Neuronal stem cell (in vitro differentiated cells): ENCODE measurements around the gene PTPRT.

Experiments
- DNase-seq: peaks from one replicate; pipeline ENCODE4 v3.0.0-alpha.2; 2013; ENCODE audit warnings: low spot score
- H2AFZ ChIP-seq: one replicate; pipeline ENCODE4 v1.6.1; 2013; ENCODE audit warnings: mild to moderate bottlenecking, low read length, inconsistent platforms
- H2AK5ac ChIP-seq: 2 replicates; pipeline ENCODE4 v1.6.1; 2013; ENCODE audit warnings: low read depth, mild to moderate bottlenecking, inconsistent platforms, low read length, moderate library complexity, mixed read lengths
- H2BK120ac ChIP-seq: 2 replicates; pipeline ENCODE4 v1.6.1; 2013; ENCODE audit warnings: low read depth, mild to moderate bottlenecking, inconsistent platforms, low read length, moderate library complexity, mixed read lengths
- H2BK12ac ChIP-seq: one replicate; pipeline ENCODE4 v1.6.1; 2013; ENCODE audit warnings: low read length, inconsistent platforms
- H2BK15ac ChIP-seq: 2 replicates; pipeline ENCODE4 v1.6.1; 2013; ENCODE audit warnings: mild to moderate bottlenecking, low read length, inconsistent platforms, mixed read lengths
- H2BK5ac ChIP-seq: one replicate; pipeline ENCODE4 v1.6.1; 2013; ENCODE audit warnings: inconsistent platforms, mild to moderate bottlenecking, low read length, moderate library complexity
- H3K14ac ChIP-seq: one replicate; pipeline ENCODE4 v1.6.1; 2013; ENCODE audit warnings: low read length, inconsistent platforms
- H3K18ac ChIP-seq: 2 replicates; pipeline ENCODE4 v1.6.1; 2013; ENCODE audit warnings: low read length, inconsistent platforms
- H3K23ac ChIP-seq: 2 replicates; pipeline ENCODE4 v1.6.1; 2013; ENCODE audit warnings: low read depth, mild to moderate bottlenecking, mixed read lengths, low read length, inconsistent platforms; ENCODE audit not compliant: poor library complexity
- H3K27ac ChIP-seq: replicated peaks from 3 replicates; pipeline ENCODE4 v1.5.1; 2013; ENCODE audit warnings: low read length, inconsistent platforms
- H3K27me3 ChIP-seq, 3 experiments: 2 replicates each; pipeline ENCODE4 v1.6.1; 2013; ENCODE audit warnings: low read length in 3 of 3, mild to moderate bottlenecking in 2 of 3, inconsistent platforms in 1 of 3, low read depth in 1 of 3, mixed read lengths in 1 of 3, moderate library complexity in 1 of 3; ENCODE audit not compliant: control insufficient read depth in 3 of 3, insufficient read depth in 3 of 3
- H3K36me3 ChIP-seq, 2 donors: replicated peaks in 1 of 2; 2 replicates each; pipeline ENCODE4 v1.6.1; 2013; ENCODE audit warnings: low read length in 2 of 2; ENCODE audit not compliant: control insufficient read depth in 2 of 2, insufficient read depth in 2 of 2
- H3K4ac ChIP-seq: 2 replicates; pipeline ENCODE4 v1.6.1; 2013; ENCODE audit warnings: inconsistent platforms, mild to moderate bottlenecking, low read length, moderate library complexity
- H3K4me1 ChIP-seq, 2 donors: 1 replicate in 1 of 2; 2 replicates in 1 of 2; pipeline ENCODE4 v1.6.1; 2013; ENCODE audit warnings: low read length in 2 of 2, low read depth in 1 of 2; ENCODE audit not compliant: control insufficient read depth in 2 of 2, insufficient read depth in 1 of 2
- H3K4me2 ChIP-seq: one replicate; pipeline ENCODE4 v1.6.1; 2013; ENCODE audit warnings: mild to moderate bottlenecking, low read length, inconsistent platforms; ENCODE audit not compliant: insufficient read depth, poor library complexity, severe bottlenecking
- H3K4me3 ChIP-seq, 2 donors: 2 replicates each; pipeline ENCODE4 v1.5.1; 2013; ENCODE audit warnings: low read length in 2 of 2, mild to moderate bottlenecking in 2 of 2, inconsistent platforms in 1 of 2, moderate library complexity in 1 of 2
- H3K79me1 ChIP-seq: one replicate; pipeline ENCODE4 v1.6.1; 2013; ENCODE audit warnings: low read depth, mild to moderate bottlenecking, inconsistent platforms, low read length, moderate library complexity
- H3K9ac ChIP-seq: one replicate; pipeline ENCODE4 v1.6.1; 2013; ENCODE audit warnings: mild to moderate bottlenecking, low read depth, low read length, inconsistent platforms; ENCODE audit not compliant: poor library complexity
- H3K9me3 ChIP-seq, 2 donors: replicated peaks in 1 of 2; 2 replicates each; pipeline versions ENCODE3 to v1.6.1; 2013; ENCODE audit warnings: low read length in 2 of 2, mild to moderate bottlenecking in 2 of 2, inconsistent platforms in 1 of 2, low read depth in 1 of 2, mixed read lengths in 1 of 2, moderate library complexity in 1 of 2; ENCODE audit not compliant: control insufficient read depth in 2 of 2, insufficient read depth in 1 of 2
- H4K8ac ChIP-seq: one replicate; pipeline ENCODE4 v1.6.1; 2013; ENCODE audit warnings: low read depth, mild to moderate bottlenecking, inconsistent platforms, low read length, moderate library complexity
- H4K91ac ChIP-seq: one replicate; pipeline ENCODE4 v1.6.1; 2013; ENCODE audit warnings: low read length, low read depth, mild to moderate bottlenecking, inconsistent platforms; ENCODE audit not compliant: poor library complexity
- WGBS, 2 donors: extraction: QIAGEN DNeasy Blood & Tissue Kit; methylation state at CpG; one replicate each; pipeline ENCODE4 v1.1.7; 2013; ENCODE audit warnings: missing lambda C conversion rate in 2 of 2, mixed read lengths in 1 of 2; ENCODE audit not compliant: insufficient read length in 2 of 2, insufficient replicate concordance in 1 of 2; ENCODE audit errors: extremely low coverage in 2 of 2; 5-methylcytosine and 5-hydroxymethylcytosine counted together

Gene PTPRT

GRCh38 chr20:42924215-42924614, 265.5 kb downstream of the PTPRT start:
- Histone ChIP-seq H3K4me3 (no peak overlapping the region), H3K79me1 (no peaks in the 10 kb centered on the region), H3K27me3 (no peaks in the 10 kb centered on the region), H2BK15ac (no peak overlapping the region), H4K91ac (no peak overlapping the region), H2BK120ac (no peak overlapping the region), H2AFZ (no peak overlapping the region), H3K27ac (no peak overlapping the region), H4K8ac (no peak overlapping the region), H3K4me1 (peaks cover 0 to 7% of the 10 kb centered on the region in 2 donors), H2BK5ac (no peak overlapping the region), H2BK12ac (no peak overlapping the region), H3K14ac (no peak overlapping the region), H3K4me2 (no peak overlapping the region), H3K18ac (no peak overlapping the region), H3K9me3 (no peaks in the 10 kb centered on the region), H2AK5ac (no peak overlapping the region), H3K36me3 (no peaks in the 10 kb centered on the region), H3K4ac (no peak overlapping the region), H3K9ac (no peak overlapping the region), H3K23ac (no peak overlapping the region)
- no CpG with 5 or more reads among the region's 4 CpGs for WGBS, 2 donors
- DNase-seq: no peak

- Histone ChIP-seq H2BK5ac (no peak overlapping the region), H3K14ac (no peak overlapping the region), H3K79me1 (no peaks in the 10 kb centered on the region), H2AFZ (no peak overlapping the region), H2BK12ac (no peak overlapping the region), H3K18ac (no peak overlapping the region), H3K4me1 (peaks cover 0 to 7% of the 10 kb centered on the region in 2 donors), H3K9ac (no peak overlapping the region), H4K91ac (no peak overlapping the region), H2BK120ac (no peak overlapping the region), H3K36me3 (no peaks in the 10 kb centered on the region), H3K27ac (no peak overlapping the region), H3K9me3 (no peaks in the 10 kb centered on the region), H3K27me3 (no peaks in the 10 kb centered on the region), H4K8ac (no peak overlapping the region), H3K4me3 (no peak overlapping the region), H2AK5ac (no peak overlapping the region), H3K4me2 (no peak overlapping the region), H3K23ac (no peak overlapping the region), H2BK15ac (no peak overlapping the region), H3K4ac (no peak overlapping the region)
- no CpG with 5 or more reads among the region's 7 CpGs for WGBS, 2 donors
- no peak for DNase-seq
Measured at GRCh38 chr20:42923348-42923918, 266.3 kb downstream of the PTPRT start.

GRCh38 chr20:42920776-42921175, 268.9 kb downstream of the PTPRT start:
- Histone ChIP-seq H3K9me3 (peaks cover 0 to 4% of the 10 kb centered on the region in 2 donors), H3K4me1 (peaks cover 0 to 7% of the 10 kb centered on the region in 2 donors), H2BK12ac (no peak overlapping the region), H3K9ac (no peak overlapping the region), H3K4me3 (no peak overlapping the region), H2BK120ac (no peak overlapping the region), H3K18ac (no peak overlapping the region), H3K23ac (no peak overlapping the region), H3K27ac (no peak overlapping the region), H2AK5ac (no peak overlapping the region), H3K27me3 (no peaks in the 10 kb centered on the region), H2BK15ac (no peak overlapping the region), H2AFZ (no peak overlapping the region), H4K8ac (no peak overlapping the region), H3K14ac (no peak overlapping the region), H3K4ac (no peak overlapping the region), H3K79me1 (no peaks in the 10 kb centered on the region), H3K36me3 (no peaks in the 10 kb centered on the region), H3K4me2 (no peak overlapping the region), H4K91ac (no peak overlapping the region), H2BK5ac (no peak overlapping the region)
- DNase-seq: no peak
- no CpG with 5 or more reads among the region's 2 CpGs for WGBS, 2 donors

GRCh38 chr20:42919316-42919715, 270.4 kb downstream of the PTPRT start:
- H3K9ac ChIP-seq: no peak overlapping the region

More at GRCh38 chr20:42919316-42919715, 270.4 kb downstream of the PTPRT start:
- H3K27ac ChIP-seq: no peak overlapping the region
- H4K8ac ChIP-seq: no peak overlapping the region
- no peaks in the 10 kb centered on the region for H3K79me1 ChIP-seq
- peaks cover 0 to 4% of the 10 kb centered on the region in 2 donors for H3K9me3 ChIP-seq
- H2BK12ac ChIP-seq: no peak overlapping the region
- no CpG with 5 or more reads among the region's 2 CpGs for WGBS, 2 donors
- no peak overlapping the region for H2BK120ac ChIP-seq
- no peak overlapping the region for H2BK5ac ChIP-seq
- H3K27me3 ChIP-seq: no peaks in the 10 kb centered on the region
- no peak overlapping the region for H2AFZ ChIP-seq
- no peak overlapping the region for H3K23ac ChIP-seq
- no peak overlapping the region for H3K18ac ChIP-seq
- no peak overlapping the region for H3K14ac ChIP-seq
- peaks cover 0 to 4% of the 10 kb centered on the region in 2 donors for H3K4me1 ChIP-seq
- H2BK15ac ChIP-seq: no peak overlapping the region
- no peaks in the 10 kb centered on the region for H3K36me3 ChIP-seq
- no peak overlapping the region for H2AK5ac ChIP-seq
- H3K4me2 ChIP-seq: no peak overlapping the region
- H4K91ac ChIP-seq: no peak overlapping the region
- DNase-seq: no peak
- H3K4ac ChIP-seq: no peak overlapping the region
- H3K4me3 ChIP-seq: no peak overlapping the region
